Posterior vena cava (tissue), 2 donors: ENCODE data around the gene TBCCD1. TPM values are rescaled to one million over a fixed set of nuclear protein-coding genes. Genes with fewer than 3 reads are reported as not detected.
"Not testable (repeated sequence)": the region's sequence is repeated elsewhere in the genome, so short reads cannot be mapped to it uniquely, and the experiment has no call there.

Experiments
- DNase-seq: peaks from one replicate; pipeline ENCODE4 v3.0.0-alpha.2; 2020; ENCODE audit warnings: low spot score
- intact Hi-C, 2 donors: fragments of 100-400 bp; cut with DNase I; formaldehyde crosslinking; loops; one replicate each; pipeline versions ENCODE4 v1.14.1 to v1.14.2; 2022 to 2023
- total RNA-seq, 2 donors: library from RNA; stranded (reverse); fragmentation: NEBNext Ultra II Directional; extraction: Animal tissue kit (Norgen Biotek cat#: 25700); gene quantifications; one replicate each; pipeline ENCODE4 v1.2.1, GENCODE V29; 2021
- donor health status: DM: yes; HTN: yes; CAD: no.
- donor health status: DM: yes; HTN: yes; CAD: no.

TBCCD1 gene
- total RNA-seq, 2 donors from 2014 or later, result 6.6 to 9.2 TPM

GRCh38 chr3:186506857-186507256, 60.3 kb downstream of the TBCCD1 start:
- no peak for DNase-seq
- intact Hi-C loops, result no loop called here

GRCh38 chr3:186506191-186506739, 60.9 kb downstream of the TBCCD1 start:
- no peak for DNase-seq
- intact Hi-C loops, result no loop called here

GRCh38 chr3:186502966-186503712, 64.0 kb downstream of the TBCCD1 start:
- DNase-seq, result no peak
- intact Hi-C loops, result no loop called here

GRCh38 chr3:186502138-186502948, 64.8 kb downstream of the TBCCD1 start:
- intact Hi-C loops, result no loop called here
- no peak for DNase-seq

- DNase-seq, intact Hi-C loops: not testable (repeated sequence)
These were observed 67.2 kb downstream of the TBCCD1 start for GRCh38 chr3:186499949-186500348.

GRCh38 chr3:186498022-186498421, 69.1 kb downstream of the TBCCD1 start:
- intact Hi-C loops, DNase-seq: not testable (repeated sequence)

- no peak for DNase-seq
These were observed 69.5 kb downstream of the TBCCD1 start for GRCh38 chr3:186497608-186498007.

GRCh38 chr3:186496635-186497034, 70.5 kb downstream of the TBCCD1 start:
- intact Hi-C loops, result no loop called here
- DNase-seq, result no peak

More at GRCh38 chr3:186497608-186498007, 69.5 kb downstream of the TBCCD1 start:
- intact Hi-C loops, result no loop called here

Other genes starting within 250 kb of the TBCCD1 start
- 10 to 100 TPM; 16.7 to 18.2 TPM for gene DGKG, start 205.1 kb downstream of the TBCCD1 start, total RNA-seq
- 1 to 10 TPM; 1.9 to 2.8 TPM for gene CRYGS, start 23.0 kb downstream of the TBCCD1 start, total RNA-seq
- gene DNAJB11, start 3.4 kb upstream of the TBCCD1 start, total RNA-seq, result 10 to 100 TPM; 37.0 to 39.5 TPM
- gene AHSG, start 45.7 kb upstream of the TBCCD1 start, total RNA-seq, result not detected
- gene FETUB, start 73.1 kb upstream of the TBCCD1 start, total RNA-seq, result under 1 TPM; 0.79 to 0.90 TPM
- gene HRG, start 98.7 kb upstream of the TBCCD1 start, total RNA-seq, result not detected
- under 1 TPM in 1 of 2 donors, not detected in 1; 0.14 TPM for gene KNG1, start 150.0 kb upstream of the TBCCD1 start, total RNA-seq
- gene EIF4A2, start 216.2 kb upstream of the TBCCD1 start, total RNA-seq, result 100 to 1,000 TPM; 263 to 283 TPM
- gene RFC4, start 239.1 kb upstream of the TBCCD1 start, total RNA-seq, result 10 to 100 TPM; 10.9 to 12.4 TPM